NCI-H748 treated with DMSO at 0.1 percent for 48 hours (cell line): Measurements from ENCODE around the gene MCUB.
"Not testable (repeated sequence)": the region's sequence is repeated elsewhere in the genome, so short reads cannot be mapped to it uniquely, and the experiment has no call there.

Source experiments
- DNase-seq: peaks from one replicate; lab custom pipeline; 2025; lab: John Stamatoyannopoulos, UW

The MCUB gene

GRCh38 chr4:109559983-109560686, at the start of gene MCUB:
Gene MCUB, plus strand, starts transcription at chr4:109560246. Its CDS starts 92 bp downstream, at chr4:109560338.
- DNase-seq: peak; percentile 57

- no peak for DNase-seq
Measured at GRCh38 chr4:109510687-109511086, 49.4 kb upstream of the MCUB start.

- no peak for DNase-seq
Measured at GRCh38 chr4:109511414-109511813, 48.6 kb upstream of the MCUB start.

- DNase-seq: not testable (repeated sequence)
Measured at GRCh38 chr4:109513368-109513767, 46.7 kb upstream of the MCUB start.

- DNase-seq: no peak
Measured at GRCh38 chr4:109532182-109532581, 27.9 kb upstream of the MCUB start.

- DNase-seq: no peak
Measured at GRCh38 chr4:109545401-109545800, 14.6 kb upstream of the MCUB start.

- DNase-seq: no peak
Measured at GRCh38 chr4:109547394-109547793, 12.7 kb upstream of the MCUB start.

GRCh38 chr4:109548655-109549054, 11.4 kb upstream of the MCUB start:
- DNase-seq: no peak

- DNase-seq: no peak
Measured at GRCh38 chr4:109552237-109552636, 7.8 kb upstream of the MCUB start.

- no peak for DNase-seq
Measured at GRCh38 chr4:109553130-109553529, 6.9 kb upstream of the MCUB start.

- DNase-seq: no peak
Measured at GRCh38 chr4:109554971-109555370, 5.1 kb upstream of the MCUB start.

- no peak for DNase-seq
Measured at GRCh38 chr4:109557433-109557832, 2.6 kb upstream of the MCUB start.

GRCh38 chr4:109558095-109558494, 2.0 kb upstream of the MCUB start:
- not testable (repeated sequence) for DNase-seq

GRCh38 chr4:109559625-109559982, 442 bp upstream of the MCUB start:
- no peak for DNase-seq

GRCh38 chr4:109560687-109561461, 828 bp downstream of the MCUB start:
- peak; percentile 13 for DNase-seq

GRCh38 chr4:109562457-109563239, 2.6 kb downstream of the MCUB start:
- DNase-seq: peak; percentile 18

GRCh38 chr4:109571494-109571893, 11.4 kb downstream of the MCUB start:
- DNase-seq: no peak

GRCh38 chr4:109572154-109572553, 12.1 kb downstream of the MCUB start:
- DNase-seq: no peak

- peak; percentile 21 for DNase-seq
Measured at GRCh38 chr4:109574443-109574850, 14.4 kb downstream of the MCUB start.

- peak; percentile 45 for DNase-seq
Measured at GRCh38 chr4:109574931-109575804, 15.1 kb downstream of the MCUB start.

- peak; percentile 80 for DNase-seq
Measured at GRCh38 chr4:109576462-109576861, 16.4 kb downstream of the MCUB start.

- no peak for DNase-seq
Measured at GRCh38 chr4:109578846-109579245, 18.8 kb downstream of the MCUB start.
